Neuronal stem cell (in vitro differentiated cells): Measurements from ENCODE around the gene BLTP2.

ENCODE experiments used
- DNase-seq: peaks from one replicate; pipeline ENCODE4 v3.0.0-alpha.2; 2013; ENCODE audit warnings: low spot score
- H2AFZ ChIP-seq: one replicate; pipeline ENCODE4 v1.6.1; 2013; ENCODE audit warnings: mild to moderate bottlenecking, low read length, inconsistent platforms
- H2AK5ac ChIP-seq: 2 replicates; pipeline ENCODE4 v1.6.1; 2013; ENCODE audit warnings: low read depth, mild to moderate bottlenecking, inconsistent platforms, low read length, moderate library complexity, mixed read lengths
- H2BK120ac ChIP-seq: 2 replicates; pipeline ENCODE4 v1.6.1; 2013; ENCODE audit warnings: low read depth, mild to moderate bottlenecking, inconsistent platforms, low read length, moderate library complexity, mixed read lengths
- H2BK12ac ChIP-seq: one replicate; pipeline ENCODE4 v1.6.1; 2013; ENCODE audit warnings: low read length, inconsistent platforms
- H2BK15ac ChIP-seq: 2 replicates; pipeline ENCODE4 v1.6.1; 2013; ENCODE audit warnings: mild to moderate bottlenecking, low read length, inconsistent platforms, mixed read lengths
- H2BK5ac ChIP-seq: one replicate; pipeline ENCODE4 v1.6.1; 2013; ENCODE audit warnings: inconsistent platforms, mild to moderate bottlenecking, low read length, moderate library complexity
- H3K14ac ChIP-seq: one replicate; pipeline ENCODE4 v1.6.1; 2013; ENCODE audit warnings: low read length, inconsistent platforms
- H3K18ac ChIP-seq: 2 replicates; pipeline ENCODE4 v1.6.1; 2013; ENCODE audit warnings: low read length, inconsistent platforms
- H3K23ac ChIP-seq: 2 replicates; pipeline ENCODE4 v1.6.1; 2013; ENCODE audit warnings: low read depth, mild to moderate bottlenecking, mixed read lengths, low read length, inconsistent platforms; ENCODE audit not compliant: poor library complexity
- H3K27ac ChIP-seq: replicated peaks from 3 replicates; pipeline ENCODE4 v1.5.1; 2013; ENCODE audit warnings: low read length, inconsistent platforms
- H3K27me3 ChIP-seq, 3 experiments: 2 replicates each; pipeline ENCODE4 v1.6.1; 2013; ENCODE audit warnings: low read length in 3 of 3, mild to moderate bottlenecking in 2 of 3, inconsistent platforms in 1 of 3, low read depth in 1 of 3, mixed read lengths in 1 of 3, moderate library complexity in 1 of 3; ENCODE audit not compliant: control insufficient read depth in 3 of 3, insufficient read depth in 3 of 3
- H3K36me3 ChIP-seq, 2 donors: replicated peaks in 1 of 2; 2 replicates each; pipeline ENCODE4 v1.6.1; 2013; ENCODE audit warnings: low read length in 2 of 2; ENCODE audit not compliant: control insufficient read depth in 2 of 2, insufficient read depth in 2 of 2
- H3K4ac ChIP-seq: 2 replicates; pipeline ENCODE4 v1.6.1; 2013; ENCODE audit warnings: inconsistent platforms, mild to moderate bottlenecking, low read length, moderate library complexity
- H3K4me1 ChIP-seq, 2 donors: 1 replicate in 1 of 2; 2 replicates in 1 of 2; pipeline ENCODE4 v1.6.1; 2013; ENCODE audit warnings: low read length in 2 of 2, low read depth in 1 of 2; ENCODE audit not compliant: control insufficient read depth in 2 of 2, insufficient read depth in 1 of 2
- H3K4me2 ChIP-seq: one replicate; pipeline ENCODE4 v1.6.1; 2013; ENCODE audit warnings: mild to moderate bottlenecking, low read length, inconsistent platforms; ENCODE audit not compliant: insufficient read depth, poor library complexity, severe bottlenecking
- H3K4me3 ChIP-seq, 2 donors: 2 replicates each; pipeline ENCODE4 v1.5.1; 2013; ENCODE audit warnings: low read length in 2 of 2, mild to moderate bottlenecking in 2 of 2, inconsistent platforms in 1 of 2, moderate library complexity in 1 of 2
- H3K79me1 ChIP-seq: one replicate; pipeline ENCODE4 v1.6.1; 2013; ENCODE audit warnings: low read depth, mild to moderate bottlenecking, inconsistent platforms, low read length, moderate library complexity
- H3K9ac ChIP-seq: one replicate; pipeline ENCODE4 v1.6.1; 2013; ENCODE audit warnings: mild to moderate bottlenecking, low read depth, low read length, inconsistent platforms; ENCODE audit not compliant: poor library complexity
- H3K9me3 ChIP-seq, 2 donors: replicated peaks in 1 of 2; 2 replicates each; pipeline versions ENCODE3 to v1.6.1; 2013; ENCODE audit warnings: low read length in 2 of 2, mild to moderate bottlenecking in 2 of 2, inconsistent platforms in 1 of 2, low read depth in 1 of 2, mixed read lengths in 1 of 2, moderate library complexity in 1 of 2; ENCODE audit not compliant: control insufficient read depth in 2 of 2, insufficient read depth in 1 of 2
- H4K8ac ChIP-seq: one replicate; pipeline ENCODE4 v1.6.1; 2013; ENCODE audit warnings: low read depth, mild to moderate bottlenecking, inconsistent platforms, low read length, moderate library complexity
- H4K91ac ChIP-seq: one replicate; pipeline ENCODE4 v1.6.1; 2013; ENCODE audit warnings: low read length, low read depth, mild to moderate bottlenecking, inconsistent platforms; ENCODE audit not compliant: poor library complexity
- WGBS, 2 donors: extraction: QIAGEN DNeasy Blood & Tissue Kit; methylation state at CpG; one replicate each; pipeline ENCODE4 v1.1.7; 2013; ENCODE audit warnings: missing lambda C conversion rate in 2 of 2, mixed read lengths in 1 of 2; ENCODE audit not compliant: insufficient read length in 2 of 2, insufficient replicate concordance in 1 of 2; ENCODE audit errors: extremely low coverage in 2 of 2; 5-methylcytosine and 5-hydroxymethylcytosine counted together

Gene BLTP2

GRCh38 chr17:28675980-28676379, 31.0 kb upstream of the BLTP2 start:
- Histone ChIP-seq H3K4me1 (no peaks in the 10 kb centered on the region), H3K18ac (no peak overlapping the region), H3K79me1 (no peaks in the 10 kb centered on the region), H2BK5ac (no peak overlapping the region), H3K4ac (no peak overlapping the region), H3K27ac (no peak overlapping the region), H2BK12ac (no peak overlapping the region), H3K23ac (no peak overlapping the region), H3K36me3 (peaks cover 56 to 93% of the 10 kb centered on the region in 2 donors), H3K9ac (no peak overlapping the region), H4K8ac (no peak overlapping the region), H2BK120ac (no peak overlapping the region), H4K91ac (no peak overlapping the region), H2AK5ac (no peak overlapping the region), H3K27me3 (no peaks in the 10 kb centered on the region), H3K4me2 (no peak overlapping the region), H2AFZ (no peak overlapping the region), H3K9me3 (no peaks in the 10 kb centered on the region), H2BK15ac (no peak overlapping the region), H3K14ac (no peak overlapping the region), H3K4me3 (no peak overlapping the region)
- DNase-seq, result no peak
- no CpG with 5 or more reads among the region's 7 CpGs for WGBS, 2 donors

- no peak overlapping the region for H2BK15ac ChIP-seq
- no peak overlapping the region for H3K4me3 ChIP-seq
- H3K27ac ChIP-seq, result no peak overlapping the region
- no peak overlapping the region for H3K9ac ChIP-seq
- H3K4me2 ChIP-seq, result no peak overlapping the region
- no peak overlapping the region for H3K4ac ChIP-seq
- no peak overlapping the region for H2BK5ac ChIP-seq
- WGBS, 2 donors, result no CpG with 5 or more reads among the region's 3 CpGs
- no peak overlapping the region for H2AK5ac ChIP-seq
- H3K9me3 ChIP-seq, result no peaks in the 10 kb centered on the region
- H4K8ac ChIP-seq, result no peak overlapping the region
- H3K4me1 ChIP-seq, result no peaks in the 10 kb centered on the region
- no peak overlapping the region for H3K14ac ChIP-seq
- no peak overlapping the region for H2AFZ ChIP-seq
- no peak overlapping the region for H3K18ac ChIP-seq
- no peak overlapping the region for H3K23ac ChIP-seq
- no peak overlapping the region for H4K91ac ChIP-seq
- H2BK120ac ChIP-seq, result no peak overlapping the region
- no peak for DNase-seq
- H2BK12ac ChIP-seq, result no peak overlapping the region
- H3K27me3 ChIP-seq, result no peaks in the 10 kb centered on the region
- H3K36me3 ChIP-seq, result peaks cover 54 to 92% of the 10 kb centered on the region in 2 donors
- H3K79me1 ChIP-seq, result no peaks in the 10 kb centered on the region
Measured at GRCh38 chr17:28675490-28675889, 30.5 kb upstream of the BLTP2 start.

GRCh38 chr17:28669918-28670317, 25.0 kb upstream of the BLTP2 start:
- Histone ChIP-seq H3K9me3 (no peaks in the 10 kb centered on the region), H2BK5ac (no peak overlapping the region), H2BK12ac (no peak overlapping the region), H3K14ac (no peak overlapping the region), H4K91ac (no peak overlapping the region), H3K4me1 (peaks cover 0 to 10% of the 10 kb centered on the region in 2 donors), H3K79me1 (no peaks in the 10 kb centered on the region), H3K27ac (no peak overlapping the region), H3K27me3 (no peaks in the 10 kb centered on the region), H3K23ac (no peak overlapping the region), H3K4me3 (no peak overlapping the region), H4K8ac (no peak overlapping the region), H3K36me3 (peaks cover 30 to 94% of the 10 kb centered on the region in 2 donors), H2BK15ac (no peak overlapping the region), H3K4me2 (no peak overlapping the region), H3K9ac (no peak overlapping the region), H2AFZ (no peak overlapping the region), H2BK120ac (no peak overlapping the region), H3K18ac (no peak overlapping the region), H2AK5ac (no peak overlapping the region), H3K4ac (no peak overlapping the region)
- WGBS, 2 donors, result no CpG with 5 or more reads among the region's 1 CpG
- no peak for DNase-seq

GRCh38 chr17:28667870-28668269, 22.9 kb upstream of the BLTP2 start:
- WGBS, 2 donors, result no CpG with 5 or more reads among the region's 1 CpG
- H3K79me1 ChIP-seq, result no peaks in the 10 kb centered on the region
- H3K4ac ChIP-seq, result no peak overlapping the region
- H3K27me3 ChIP-seq, result no peaks in the 10 kb centered on the region
- no peak overlapping the region for H3K27ac ChIP-seq
- H2AFZ ChIP-seq, result no peak overlapping the region
- peaks cover 0 to 17% of the 10 kb centered on the region in 2 donors for H3K4me1 ChIP-seq
- no peak overlapping the region for H3K4me2 ChIP-seq
- H3K4me3 ChIP-seq, result no peak overlapping the region
- H3K36me3 ChIP-seq, result peaks cover 14 to 89% of the 10 kb centered on the region in 2 donors
- H3K14ac ChIP-seq, result no peak overlapping the region
- H2BK5ac ChIP-seq, result no peak overlapping the region
- H3K18ac ChIP-seq, result no peak overlapping the region
- no peaks in the 10 kb centered on the region for H3K9me3 ChIP-seq
- H2BK15ac ChIP-seq, result no peak overlapping the region
- no peak overlapping the region for H2AK5ac ChIP-seq
- H2BK12ac ChIP-seq, result no peak overlapping the region
- H2BK120ac ChIP-seq, result no peak overlapping the region
- H3K9ac ChIP-seq, result no peak overlapping the region
- no peak overlapping the region for H4K8ac ChIP-seq
- no peak overlapping the region for H3K23ac ChIP-seq
- H4K91ac ChIP-seq, result no peak overlapping the region
- DNase-seq, result no peak
